Fibroblast of lung (primary cell): Measurements from ENCODE around the gene CALD1. TPM values are rescaled to one million over a fixed set of nuclear protein-coding genes. Genes with fewer than 3 reads are reported as not detected.
A peak's percentile ranks its signal among the peaks of the same experiment; 100 is the strongest.

Source experiments
- DNase-seq, 2 donors: peaks; one replicate each; pipeline versions ENCODE4 v3.0.0 to v3.0.0-alpha.2; 2010; ENCODE audit warnings: low read depth in 2 of 2
- H2AFZ ChIP-seq: 2 replicates; pipeline ENCODE4 v1.5.1; 2012; ENCODE audit warnings: low read length, control low read depth, inconsistent platforms
- H3K27ac ChIP-seq: 2 replicates; pipeline ENCODE4 v1.5.1; 2011; ENCODE audit warnings: low read length, control low read depth; ENCODE audit not compliant: insufficient read depth
- H3K27me3 ChIP-seq: 2 replicates; pipeline ENCODE4 v1.5.1; 2011; ENCODE audit warnings: mild to moderate bottlenecking, low read length; ENCODE audit not compliant: control insufficient read depth, insufficient read depth
- H3K36me3 ChIP-seq: 2 replicates; pipeline ENCODE4 v1.5.1; 2011; ENCODE audit warnings: low read length; ENCODE audit not compliant: control insufficient read depth, insufficient read depth
- H3K4me1 ChIP-seq: 2 replicates; pipeline ENCODE4 v1.5.1; 2011; ENCODE audit warnings: low read length; ENCODE audit not compliant: control insufficient read depth, insufficient read depth; ENCODE audit errors: extremely low read depth
- H3K4me2 ChIP-seq: 2 replicates; pipeline ENCODE4 v1.5.1; 2011; ENCODE audit warnings: low read length, control low read depth; ENCODE audit not compliant: insufficient read depth; ENCODE audit errors: extremely low read depth
- H3K4me3 ChIP-seq, 4 experiments: fragments of 200-600 bp in 1 of 4; sonication (generic) in 1 of 4; replicated peaks in 1 of 4; 2 replicates each; pipeline ENCODE4 v1.5.1; 2011 to 2016; ENCODE audit warnings: low read length in 4 of 4, low read depth in 3 of 4, mild to moderate bottlenecking in 3 of 4, control low read depth in 2 of 4, inconsistent platforms in 1 of 4, mixed read lengths in 1 of 4; ENCODE audit not compliant: insufficient read depth in 1 of 4; ENCODE audit errors: control extremely low read depth in 1 of 4
- H3K79me2 ChIP-seq: 2 replicates; pipeline ENCODE4 v1.5.1; 2012; ENCODE audit warnings: mild to moderate bottlenecking, low read length, inconsistent platforms; ENCODE audit not compliant: control insufficient read depth, insufficient read depth
- H3K9ac ChIP-seq: 2 replicates; pipeline ENCODE4 v1.5.1; 2011; ENCODE audit warnings: mild to moderate bottlenecking, low read length, control low read depth; ENCODE audit not compliant: insufficient read depth
- H3K9me3 ChIP-seq: 2 replicates; pipeline ENCODE4 v1.5.1; 2012; ENCODE audit warnings: low read depth, low read length; ENCODE audit not compliant: control insufficient read depth, insufficient read depth
- H4K20me1 ChIP-seq: 2 replicates; pipeline ENCODE4 v1.5.1; 2011; ENCODE audit warnings: low read length; ENCODE audit not compliant: control insufficient read depth, insufficient read depth; ENCODE audit errors: extremely low read depth
- CTCF ChIP-seq, 2 donors: IDR thresholded peaks in 1 of 2; conservative IDR thresholded peaks in 1 of 2; 1 replicate in 1 of 2; 2 replicates in 1 of 2; pipeline ENCODE4 v1.5.1; 2011 to 2012; ENCODE audit warnings: low read length in 2 of 2, control low read depth in 1 of 2, inconsistent platforms in 1 of 2, low read depth in 1 of 2, mild to moderate bottlenecking in 1 of 2
- EZH2 ChIP-seq: IDR thresholded peaks from 2 replicates; pipeline ENCODE4 v1.5.1; 2012; ENCODE audit warnings: low read length, control low read depth, mild to moderate bottlenecking; ENCODE audit errors: missing control alignments
- polyA plus RNA-seq, 2 donors: library from polyadenylated mRNA; depleted of rRNA in 1 of 2; stranded (reverse) in 1 of 2; unstranded in 1 of 2; fragments of >200 nt; gene quantifications; 2 replicates each; pipeline ENCODE4 v1.2.1, GENCODE V29; 2011 to 2012; ENCODE audit warnings: missing spikeins in 1 of 2
- total RNA-seq: library from RNA; depleted of rRNA; stranded (reverse); fragments of >200 nt; gene quantifications from 2 replicates; pipeline ENCODE4 v1.2.1, GENCODE V29; 2014

Gene CALD1
- total and polyA plus RNA-seq, 2 donors (not counting 1 experiment from before 2014, with no cell fraction given) = 343 to 1,187 TPM

- peaks cover 20% of the 10 kb centered on the region for H3K4me1 ChIP-seq
- no peaks in the 10 kb centered on the region for H3K36me3 ChIP-seq
- no peaks in the 10 kb centered on the region for H3K27me3 ChIP-seq
- H3K9ac ChIP-seq = no peak overlapping the region
- peak overlapping the region; percentile 42 for H3K27ac ChIP-seq
- no peaks in the 10 kb centered on the region for H4K20me1 ChIP-seq
- no peaks in the 10 kb centered on the region for H3K9me3 ChIP-seq
- peaks cover 51% of the 10 kb centered on the region for H3K79me2 ChIP-seq
- peak overlapping the region; percentile 66 for H3K4me2 ChIP-seq
- H3K4me3 ChIP-seq = no peak overlapping the region
- no peak overlapping the region for H2AFZ ChIP-seq
- TF ChIP-seq EZH2 (no peak), CTCF (conservative IDR thresholded peaks at IDR 0.05 in 1 of 2, IDR thresholded peaks at IDR 0.05 in 1 of 2; ENCODE audit: low read depth in 1 of 2, low read length in 2 of 2) (no peak)
- DNase-seq = peak; percentile 65 to 67
These were observed 76.0 kb downstream of the CALD1 start for GRCh38 chr7:134855442-134855841.

- peak in 1 of 2 donors; percentile 44 for DNase-seq
- H3K9ac ChIP-seq = no peak overlapping the region
- H3K9me3 ChIP-seq = no peaks in the 10 kb centered on the region
- no peak for TF ChIP-seq EZH2
- no peak for TF ChIP-seq CTCF (conservative IDR thresholded peaks at IDR 0.05 in 1 of 2, IDR thresholded peaks at IDR 0.05 in 1 of 2; ENCODE audit: low read depth in 1 of 2, low read length in 2 of 2)
- H4K20me1 ChIP-seq = no peaks in the 10 kb centered on the region
- H3K4me3 ChIP-seq = no peak overlapping the region
- H3K27ac ChIP-seq = peak overlapping the region; percentile 42
- no peak overlapping the region for H2AFZ ChIP-seq
- peak overlapping the region; percentile 17 for H3K4me2 ChIP-seq
- H3K4me1 ChIP-seq = peaks cover 20% of the 10 kb centered on the region
- no peaks in the 10 kb centered on the region for H3K36me3 ChIP-seq
- no peaks in the 10 kb centered on the region for H3K27me3 ChIP-seq
- H3K79me2 ChIP-seq = peaks cover 50% of the 10 kb centered on the region
These were observed 76.7 kb downstream of the CALD1 start for GRCh38 chr7:134856091-134856490.

- Histone ChIP-seq H4K20me1 (no peaks in the 10 kb centered on the region), H3K4me2 (no peak overlapping the region), H3K79me2 (peaks cover 51% of the 10 kb centered on the region), H3K4me1 (peaks cover 20% of the 10 kb centered on the region), H3K9me3 (no peaks in the 10 kb centered on the region), H3K27ac (peak overlapping the region; percentile 20), H3K27me3 (no peaks in the 10 kb centered on the region), H3K36me3 (no peaks in the 10 kb centered on the region), H3K9ac (no peak overlapping the region), H3K4me3 (no peak overlapping the region), H2AFZ (no peak overlapping the region)
- no peak for TF ChIP-seq CTCF (conservative IDR thresholded peaks at IDR 0.05 in 1 of 2, IDR thresholded peaks at IDR 0.05 in 1 of 2; ENCODE audit: low read depth in 1 of 2, low read length in 2 of 2)
- DNase-seq = peak; percentile 51 to 65
These were observed 77.3 kb downstream of the CALD1 start for GRCh38 chr7:134856691-134857090.
